CD4-positive, alpha-beta T cell treated with Interleukin-6 at 100 ng/mL for 8 hours (primary cell): Measurements from ENCODE around the gene CRELD2.

ENCODE experiments used
- DNase-seq: peaks from one replicate; pipeline ENCODE4 v3.0.0-alpha.2; 2020; ENCODE audit warnings: mixed read lengths, low spot score

CRELD2 gene

DNA sequence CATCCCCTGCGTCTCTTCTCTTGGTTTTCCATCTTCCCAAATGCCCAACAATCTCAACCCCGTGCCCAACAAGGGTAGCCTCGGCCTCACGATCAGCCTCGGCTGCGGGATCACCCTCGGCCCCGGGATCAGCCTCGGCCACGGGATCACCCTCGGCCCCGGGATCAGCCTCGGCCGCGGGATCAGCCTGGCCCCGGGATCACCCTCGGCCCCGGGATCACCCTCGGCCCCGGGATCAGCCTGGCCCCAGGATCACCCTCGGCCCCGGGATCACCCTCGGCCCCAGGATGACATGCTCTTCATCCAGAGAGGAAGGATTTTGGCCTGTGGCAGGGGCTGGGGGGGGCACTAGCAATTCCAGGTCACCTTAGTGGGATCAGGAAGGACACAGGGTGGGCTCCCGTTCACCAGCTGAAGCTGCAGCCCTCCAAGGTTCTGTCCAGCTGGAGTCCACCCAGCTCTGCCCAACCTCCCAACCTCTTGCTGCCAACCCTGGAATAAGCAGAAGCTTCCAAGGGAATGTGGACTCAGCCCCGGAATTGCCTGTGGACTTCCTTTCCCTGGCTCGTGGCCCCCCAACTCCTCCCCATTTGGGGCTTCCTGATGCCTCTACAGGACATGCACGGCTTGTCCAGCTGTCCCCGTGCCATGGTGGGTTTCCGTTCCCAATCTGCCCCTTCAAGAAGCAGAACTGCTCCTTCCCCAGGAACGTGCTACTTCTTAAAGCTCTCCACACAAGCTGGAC lies 6.4 kb upstream of the CRELD2 start:
- DNase-seq, result no peak

DNA sequence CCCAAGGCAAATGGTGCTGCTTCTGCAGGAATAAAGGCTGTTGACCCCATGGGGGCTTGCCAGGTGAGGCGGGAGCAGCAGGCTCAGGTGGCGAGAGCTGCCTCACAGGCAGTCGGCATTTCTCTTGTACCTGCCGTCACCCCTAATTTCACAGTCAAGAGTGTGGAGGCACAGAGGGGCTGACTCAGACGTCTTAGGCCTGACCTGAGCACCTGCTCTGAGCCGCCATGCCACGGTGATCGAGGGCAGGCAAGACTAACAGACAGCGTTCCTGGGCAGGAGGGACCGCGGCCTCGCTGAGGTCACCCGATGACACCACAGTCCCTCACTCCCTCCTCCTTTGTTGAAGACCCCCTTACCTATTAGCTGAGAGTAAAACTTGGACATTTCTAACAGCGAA lies 5.4 kb upstream of the CRELD2 start:
- DNase-seq, result no peak

DNA sequence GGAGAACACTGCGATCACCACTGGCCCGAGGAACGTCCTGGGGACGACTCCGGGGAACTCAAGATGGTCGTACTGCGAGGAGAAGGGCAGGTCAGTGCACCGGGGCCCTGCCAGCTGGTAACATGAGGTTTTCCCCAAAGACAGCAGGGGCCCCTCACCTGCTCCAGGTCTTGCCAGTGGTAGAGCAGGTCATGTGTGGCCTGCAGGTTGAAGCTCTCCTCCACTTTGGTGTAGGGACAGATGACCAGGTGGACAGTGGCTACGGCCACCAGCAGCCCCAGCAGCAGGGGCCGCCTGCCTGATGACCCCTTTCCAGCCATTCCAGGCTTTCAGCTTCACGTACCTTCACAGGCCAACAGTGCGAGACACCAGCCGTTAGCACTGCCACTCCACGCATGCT lies 5.0 kb upstream of the CRELD2 start:
- no peak for DNase-seq

DNA sequence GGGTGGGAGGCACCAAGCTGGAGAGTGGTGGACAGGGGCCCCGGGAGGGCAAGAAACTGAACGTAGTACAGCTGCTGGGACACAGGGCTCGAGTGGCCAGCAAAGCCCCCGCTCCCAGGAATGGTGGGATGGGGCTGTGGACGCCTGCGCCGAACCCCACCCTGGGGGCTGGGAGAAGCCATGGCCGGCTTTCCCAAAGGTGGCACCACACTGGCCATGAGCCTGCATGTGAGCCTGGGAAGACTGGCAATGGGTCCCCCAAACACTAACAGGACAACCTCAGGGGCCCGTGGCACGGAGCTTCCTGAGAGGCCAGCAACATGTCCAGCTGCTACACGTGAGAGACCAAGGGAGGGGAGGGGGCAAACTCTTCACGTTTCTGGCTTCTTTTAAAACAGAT lies 4.2 kb upstream of the CRELD2 start:
- no peak for DNase-seq

DNA sequence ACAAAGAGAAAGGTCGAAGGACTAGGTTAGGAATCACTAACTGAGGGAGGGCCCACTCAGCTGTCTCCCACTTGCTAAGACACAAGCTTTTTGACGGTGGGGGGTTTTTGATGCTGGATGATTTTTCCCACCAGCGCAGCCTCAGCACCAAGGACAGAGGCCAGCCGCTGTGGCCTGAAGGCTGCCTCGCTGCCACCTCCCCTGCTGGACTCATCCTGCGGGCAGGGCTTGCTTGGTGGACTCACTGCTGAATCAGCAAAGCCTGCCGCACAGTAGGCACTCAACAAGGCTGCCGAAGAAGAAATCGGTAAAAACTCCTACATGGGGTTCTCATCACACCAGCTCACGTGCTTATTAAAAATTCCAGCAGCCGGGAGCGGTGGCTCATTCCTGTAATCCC lies 2.8 kb upstream of the CRELD2 start:
- no peak for DNase-seq

DNA sequence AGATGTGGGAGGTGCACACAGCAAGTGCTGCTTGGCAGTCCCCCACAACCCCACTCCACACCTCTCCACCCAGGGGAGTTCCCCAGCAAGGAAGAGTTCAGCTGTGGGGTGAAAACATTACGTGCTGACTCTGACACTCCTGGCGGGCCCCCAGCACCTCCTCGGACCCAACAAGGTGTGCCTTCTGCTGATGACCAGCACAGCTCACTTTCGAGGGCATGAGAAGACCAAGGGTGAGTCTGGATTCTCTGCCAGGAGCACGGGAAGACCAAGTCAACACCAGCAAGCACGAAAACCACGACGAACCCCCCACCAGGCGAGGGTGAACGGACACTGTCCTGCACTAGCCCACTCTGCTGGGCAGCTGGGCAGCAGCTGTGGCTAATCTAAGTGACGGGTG lies 1.6 kb upstream of the CRELD2 start:
- no peak for DNase-seq

DNA sequence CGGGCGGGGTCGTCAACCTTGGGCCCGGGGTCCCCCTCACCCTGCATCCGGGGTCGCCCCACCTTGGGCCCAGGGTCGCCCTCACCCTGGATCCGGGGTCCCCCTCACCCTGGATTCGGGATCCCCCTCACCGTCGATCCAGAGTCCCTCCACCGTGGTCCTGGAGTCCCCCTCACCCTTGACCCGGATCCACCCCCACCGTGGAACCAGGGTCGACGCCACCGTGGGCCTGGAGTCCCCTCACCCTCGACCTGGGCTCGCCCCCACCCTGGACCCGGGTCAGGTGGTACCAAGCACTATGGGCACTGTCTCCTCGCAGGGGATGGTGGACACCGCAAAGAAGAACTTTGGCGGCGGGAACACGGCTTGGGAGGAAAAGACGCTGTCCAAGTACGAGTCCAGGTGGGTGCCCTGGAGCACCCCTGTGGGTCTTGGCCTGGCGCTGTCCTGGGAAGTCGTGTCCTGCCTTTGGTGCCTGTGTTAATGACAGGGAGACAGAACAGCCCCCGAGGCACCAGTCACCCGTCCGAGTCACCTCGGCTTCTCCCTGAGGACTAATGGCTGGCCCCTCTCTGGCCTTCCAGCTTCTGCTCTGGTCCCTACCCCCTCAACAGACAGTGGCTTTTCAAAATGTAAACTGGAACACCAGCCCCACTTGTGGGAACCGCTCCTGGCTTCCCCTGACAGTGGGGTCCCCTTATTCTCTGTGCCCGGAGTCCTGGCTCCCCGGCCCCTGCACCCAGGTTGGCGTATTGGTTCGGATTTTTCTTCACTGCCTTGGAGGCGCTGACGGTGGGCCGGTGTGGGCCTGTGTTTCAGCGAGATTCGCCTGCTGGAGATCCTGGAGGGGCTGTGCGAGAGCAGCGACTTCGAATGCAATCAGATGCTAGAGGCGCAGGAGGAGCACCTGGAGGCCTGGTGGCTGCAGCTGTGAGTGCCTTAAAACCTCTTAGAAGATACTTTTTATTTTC lies 762 bp downstream of the CRELD2 start:
- no peak for DNase-seq

DNA sequence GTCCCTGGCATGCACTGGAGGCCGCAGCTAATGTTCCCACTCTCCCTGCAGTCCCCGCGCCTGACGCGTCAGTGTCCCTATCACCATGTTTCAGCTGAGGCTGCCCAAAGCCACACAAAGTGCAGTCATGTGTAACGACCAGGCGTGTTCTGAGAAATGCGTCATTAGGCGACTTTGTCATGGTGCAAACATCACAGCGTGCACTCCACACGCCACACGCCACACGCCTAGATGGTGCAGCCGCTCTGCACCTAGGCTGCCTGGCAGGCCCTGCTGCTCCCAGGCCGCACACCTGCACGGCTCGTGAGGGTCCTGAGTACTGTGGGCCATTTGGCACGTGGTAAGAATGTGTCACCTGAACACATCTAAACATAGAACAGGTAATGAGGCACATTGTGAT lies 2.4 kb downstream of the CRELD2 start:
- DNase-seq, result no peak

DNA sequence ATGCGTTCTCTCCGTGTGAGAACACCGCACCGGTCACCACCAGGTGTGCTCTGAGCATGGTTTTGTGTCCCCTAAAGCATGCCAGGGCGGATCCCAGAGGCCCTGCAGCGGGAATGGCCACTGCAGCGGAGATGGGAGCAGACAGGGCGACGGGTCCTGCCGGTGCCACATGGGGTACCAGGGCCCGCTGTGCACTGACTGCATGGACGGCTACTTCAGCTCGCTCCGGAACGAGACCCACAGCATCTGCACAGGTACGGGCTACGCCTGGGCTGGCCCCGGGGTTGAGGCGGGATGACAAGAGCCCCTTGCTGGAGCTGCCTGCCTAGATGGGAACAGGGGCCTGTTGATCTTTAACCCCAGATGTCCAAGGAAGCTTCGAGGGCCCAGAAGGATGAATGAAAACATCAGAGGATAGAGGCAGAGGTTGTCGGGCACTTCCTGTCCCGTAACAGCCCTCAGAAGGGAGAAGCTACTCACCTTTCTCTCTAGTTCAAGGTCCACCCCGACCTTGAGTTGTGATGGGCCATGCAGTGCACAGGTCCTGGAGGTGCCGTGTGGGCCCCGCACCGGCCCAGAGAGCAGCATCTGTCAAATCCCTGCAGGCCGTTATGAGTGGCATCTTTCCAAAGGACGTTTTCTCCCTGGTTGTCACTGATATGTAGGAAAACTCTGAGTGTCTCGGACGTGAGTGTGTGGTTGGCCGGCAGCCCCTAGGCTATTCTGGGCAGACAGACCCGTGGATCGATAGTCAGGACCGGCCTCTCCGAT lies 3.3 kb downstream of the CRELD2 start:
- no peak for DNase-seq

DNA sequence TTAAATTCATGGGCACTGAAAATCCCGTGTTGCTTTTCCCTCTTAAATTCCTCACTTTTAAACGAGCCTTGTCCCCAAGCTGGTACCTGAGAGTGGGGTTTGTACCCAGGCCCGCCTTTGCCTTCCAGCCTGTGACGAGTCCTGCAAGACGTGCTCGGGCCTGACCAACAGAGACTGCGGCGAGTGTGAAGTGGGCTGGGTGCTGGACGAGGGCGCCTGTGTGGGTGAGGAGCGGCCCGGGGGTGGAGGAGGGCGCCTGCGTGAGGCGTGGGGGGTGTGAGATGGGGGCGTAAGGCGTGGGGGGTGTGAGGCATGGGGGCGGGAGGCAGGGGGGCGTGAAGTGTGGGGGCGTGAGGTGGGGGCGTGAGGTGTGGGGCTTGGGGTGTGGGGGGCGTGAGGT lies 4.0 kb downstream of the CRELD2 start:
- no peak for DNase-seq

DNA sequence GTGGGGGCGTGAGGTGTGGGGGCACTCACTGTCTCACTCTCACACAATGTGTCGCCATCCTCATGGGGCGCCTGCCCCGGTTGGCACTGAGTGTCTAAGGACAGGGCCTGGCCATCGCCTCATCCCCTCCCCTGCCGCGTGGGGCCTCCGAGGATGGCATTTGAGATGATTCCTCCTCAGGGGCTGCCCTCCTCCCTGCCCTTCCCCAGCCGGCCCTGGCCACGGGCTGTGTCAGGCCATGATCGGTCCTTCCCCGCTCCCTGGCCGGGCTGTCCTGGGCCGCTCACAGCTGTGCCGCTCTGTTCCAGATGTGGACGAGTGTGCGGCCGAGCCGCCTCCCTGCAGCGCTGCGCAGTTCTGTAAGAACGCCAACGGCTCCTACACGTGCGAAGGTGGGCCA lies 4.5 kb downstream of the CRELD2 start:
- DNase-seq, result no peak

DNA sequence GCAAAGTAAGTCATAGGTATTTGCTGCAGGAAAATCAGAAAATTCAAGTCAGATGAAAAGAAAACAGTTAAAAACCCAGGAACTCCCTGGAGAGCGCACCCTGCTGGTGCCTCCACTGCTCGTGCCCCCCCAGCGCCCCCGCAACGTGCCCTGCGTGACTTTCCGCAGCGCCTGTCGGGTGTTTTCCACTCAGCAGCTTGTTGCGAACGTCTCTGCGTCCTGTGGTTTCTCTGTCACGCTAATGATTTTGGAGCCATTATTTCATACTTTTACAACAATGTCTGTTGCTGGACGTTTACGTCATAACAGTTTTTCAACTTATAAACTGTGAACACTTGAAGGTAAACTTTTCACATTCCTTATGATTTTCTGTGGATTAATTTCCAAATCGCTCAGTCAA lies 5.0 kb downstream of the CRELD2 start:
- DNase-seq, result no peak

DNA sequence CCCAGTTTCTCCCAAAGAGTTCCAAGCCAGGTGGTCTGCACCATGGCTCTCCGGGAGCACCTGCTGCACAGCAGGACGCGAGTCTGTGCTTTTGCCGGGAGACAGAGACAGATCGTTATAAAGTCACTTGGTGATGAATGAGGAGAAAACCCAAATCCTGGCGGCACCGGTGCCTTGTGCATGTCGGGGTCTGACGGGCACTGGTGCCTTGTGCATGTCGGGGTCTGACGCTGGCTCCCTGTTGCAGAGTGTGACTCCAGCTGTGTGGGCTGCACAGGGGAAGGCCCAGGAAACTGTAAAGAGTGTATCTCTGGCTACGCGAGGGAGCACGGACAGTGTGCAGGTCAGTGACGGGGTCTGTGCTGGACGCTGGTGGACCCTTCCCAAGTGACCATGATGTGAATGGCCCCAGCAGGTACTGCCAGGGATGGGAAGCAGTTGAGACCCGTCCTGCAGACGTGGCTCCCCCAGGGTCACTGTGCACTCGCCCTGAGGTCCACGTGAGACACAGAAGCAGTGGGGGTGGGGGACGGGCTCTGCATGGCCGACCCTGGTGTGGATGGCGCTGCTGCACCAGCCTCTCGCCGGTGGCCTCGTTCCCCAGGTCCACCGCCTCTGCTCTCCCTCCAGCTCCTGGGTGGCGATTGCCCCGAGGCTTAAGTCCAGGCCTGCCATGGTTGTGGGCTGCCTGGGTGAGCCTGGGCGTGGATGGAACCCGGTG lies 5.8 kb downstream of the CRELD2 start:
- no peak for DNase-seq

DNA sequence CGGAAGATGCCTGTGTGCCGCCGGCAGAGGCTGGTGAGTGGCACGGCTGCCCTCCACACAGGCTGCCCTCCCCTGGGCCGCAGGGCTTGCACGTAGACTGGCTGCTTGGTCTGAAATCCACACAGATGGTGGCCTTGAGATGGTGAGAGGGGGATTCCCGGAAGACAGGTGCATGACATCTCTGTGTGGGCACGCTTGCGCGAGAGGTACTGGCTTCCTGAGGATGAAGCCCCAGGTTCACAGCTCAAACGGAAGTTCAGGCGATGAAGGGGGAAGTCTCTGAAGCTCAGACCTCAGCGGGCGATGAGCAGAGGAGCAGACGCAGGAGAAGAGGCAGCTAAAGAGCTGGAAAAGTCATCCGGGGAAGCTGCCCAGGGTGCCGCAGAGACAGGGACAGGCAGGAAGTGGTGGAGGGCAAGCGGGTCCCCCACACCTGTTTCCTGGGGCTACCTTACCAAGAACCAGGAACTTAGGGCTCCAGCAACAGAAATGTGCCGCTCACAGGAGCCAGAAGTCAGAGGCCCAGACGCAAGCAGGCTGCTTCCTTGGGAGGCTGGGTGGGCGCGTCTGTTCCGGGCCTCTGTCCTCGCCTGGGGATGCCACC lies 7.2 kb downstream of the CRELD2 start:
- DNase-seq, result peak; percentile 82

DNA sequence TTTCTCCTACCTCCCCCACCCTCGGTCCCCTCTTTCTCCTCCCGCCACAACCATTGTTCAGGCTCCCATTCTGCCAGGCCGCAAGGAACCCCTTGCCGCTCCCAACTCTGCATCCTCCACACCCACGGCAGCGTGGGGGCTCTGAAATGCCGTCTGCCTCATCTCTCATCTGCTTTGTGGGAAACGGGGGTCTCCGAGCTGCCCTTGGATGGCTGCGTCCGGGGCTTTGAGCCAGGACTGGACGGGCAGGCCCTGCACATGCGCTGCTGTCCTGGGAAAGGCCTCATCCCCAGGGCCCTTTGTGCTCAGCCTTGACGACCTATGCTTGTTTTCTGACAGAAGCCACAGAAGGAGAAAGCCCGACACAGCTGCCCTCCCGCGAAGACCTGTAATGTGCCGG lies 8.5 kb downstream of the CRELD2 start:
- no peak for DNase-seq

DNA sequence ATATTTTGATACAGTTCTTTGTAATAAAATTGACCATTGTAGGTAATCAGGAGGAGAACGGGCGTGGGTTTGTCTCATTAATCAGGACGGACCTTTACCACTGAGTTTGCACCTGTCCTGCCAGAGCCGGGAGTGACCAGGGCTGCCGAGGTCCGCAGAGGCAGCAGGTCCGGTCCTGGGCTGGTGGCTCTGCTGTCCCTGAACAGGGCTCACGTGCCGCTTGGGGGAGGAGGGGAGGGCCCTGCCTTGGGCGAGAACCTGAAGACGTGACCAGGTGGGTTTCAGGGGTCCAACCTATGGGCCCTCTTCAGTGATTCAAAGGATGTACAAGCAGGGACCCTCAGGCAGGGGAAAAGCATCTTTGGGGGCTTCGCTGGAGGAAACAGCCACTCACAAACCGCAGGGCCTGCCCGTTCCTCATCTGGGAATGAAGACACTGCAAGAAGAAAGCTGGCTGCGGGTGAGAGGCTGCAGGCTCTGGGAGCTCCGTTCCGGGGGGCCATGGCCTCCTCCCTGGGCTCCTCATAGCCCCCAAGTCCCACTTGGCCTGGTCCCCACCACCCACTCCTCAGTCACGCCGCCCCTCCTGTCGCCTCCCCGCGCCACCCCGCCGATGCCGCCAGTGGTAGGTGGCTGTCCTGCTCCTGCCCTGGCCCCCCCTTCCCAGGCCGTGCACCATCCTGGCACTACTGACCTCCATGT lies 9.2 kb downstream of the CRELD2 start:
- DNase-seq, result no peak

DNA sequence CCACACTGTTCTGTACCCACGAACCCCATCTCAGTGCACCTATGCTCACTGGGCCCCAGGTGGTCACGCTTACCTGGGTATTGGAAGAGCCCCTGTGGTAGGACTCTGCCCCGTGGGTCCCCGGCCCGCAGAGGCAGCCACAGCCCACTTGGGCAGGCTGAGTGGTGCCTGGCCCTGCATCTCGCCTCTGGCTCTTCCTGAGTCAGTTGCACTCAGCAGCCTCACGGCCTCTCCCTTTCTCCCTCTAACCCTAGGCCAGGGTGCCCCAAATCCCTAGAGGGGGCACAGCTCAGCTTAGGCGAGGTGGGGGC lies 9.7 kb downstream of the CRELD2 start:
- DNase-seq, result no peak

DNA sequence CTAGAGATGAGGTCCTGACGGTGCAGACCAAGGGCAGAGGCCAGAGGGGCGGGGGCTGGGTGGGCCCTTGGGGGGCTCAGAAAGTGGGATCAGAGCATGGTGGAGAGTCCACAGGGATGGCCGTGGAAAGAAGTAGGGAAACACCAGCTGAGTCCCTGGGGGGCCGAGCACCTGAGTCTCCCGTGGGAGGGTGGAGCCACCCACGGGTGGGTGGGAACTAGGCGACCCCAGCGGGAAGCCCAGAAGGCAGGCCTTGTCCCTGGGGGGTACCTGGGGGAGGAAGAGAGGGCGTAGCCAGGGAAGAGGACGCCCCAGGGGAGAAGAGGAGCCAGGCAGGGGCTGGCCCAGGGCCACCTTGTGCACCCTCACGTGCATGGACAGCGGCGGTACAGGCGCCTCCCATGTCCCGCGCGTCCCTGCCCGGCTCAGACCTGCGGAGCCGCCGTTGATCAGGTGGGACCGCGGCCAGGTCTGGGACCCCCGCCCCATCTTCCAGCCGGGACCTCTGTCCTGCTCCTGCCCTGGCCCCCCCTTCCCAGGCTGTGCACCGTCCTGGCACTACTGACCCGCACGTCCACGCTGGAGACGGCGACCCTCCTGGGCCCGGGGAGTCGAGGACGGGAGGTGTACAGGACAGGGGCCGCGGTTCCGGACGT lies 10.2 kb downstream of the CRELD2 start:
- no peak for DNase-seq

DNA sequence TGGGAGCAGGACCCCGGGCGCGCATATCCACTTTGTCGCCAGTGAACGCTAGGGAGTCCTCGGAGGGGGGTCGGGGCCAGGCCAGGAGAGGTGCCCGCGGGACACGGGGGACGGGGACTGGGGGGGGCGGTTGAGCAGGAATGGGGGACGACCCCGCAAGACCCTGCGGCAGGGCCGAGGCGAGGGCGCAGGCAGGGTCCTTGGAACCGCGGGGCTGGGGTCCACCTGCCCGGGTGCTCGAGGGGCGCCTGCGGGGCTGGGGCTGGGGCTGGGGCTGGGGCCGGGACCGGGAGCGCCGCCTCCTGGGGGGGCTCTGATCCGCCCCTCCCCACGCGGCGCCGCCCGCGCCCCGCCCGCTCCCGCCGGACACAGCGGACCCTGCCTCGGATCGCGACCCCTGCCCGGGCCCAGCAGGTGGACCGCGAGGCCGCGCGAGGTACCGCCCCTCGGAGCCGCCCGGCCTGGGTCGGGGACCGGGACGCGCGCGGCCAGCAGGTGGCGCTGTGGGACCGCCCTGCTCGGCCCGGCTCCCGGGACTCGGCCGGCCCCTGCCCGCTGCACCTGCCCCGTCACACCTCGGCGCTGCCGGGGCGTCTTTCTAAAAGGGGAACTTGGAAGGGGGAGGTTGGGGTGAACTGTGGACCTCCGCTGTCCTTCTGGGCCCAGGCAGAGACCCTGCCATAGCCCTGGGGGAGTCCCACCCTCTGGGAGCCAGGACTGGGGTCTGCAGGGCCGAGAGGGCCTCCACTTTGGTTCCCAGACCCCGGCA lies 11.0 kb downstream of the CRELD2 start:
- peak; percentile 69 for DNase-seq
